Activated naive CD8-positive, alpha-beta T cell treated with anti-CD3 and anti-CD28 coated beads, Interleukin-2, amount 50 U/mL, for 24 hours (primary cell): ENCODE measurements around the gene DLG2.

Source experiments
- ATAC-seq: fragments of 150-1000 bp; cut with Tn5 transposase; one replicate; pipeline ENCODE4 v1.10.0; 2021
- DNase-seq: peaks from one replicate; pipeline ENCODE4 v3.0.0; 2021
- H3K27ac Mint-ChIP-seq: one replicate; pipeline ENCODE4 v1.8.0; 2021; ENCODE audit warnings: mild to moderate bottlenecking, mixed read lengths
- H3K27me3 Mint-ChIP-seq: one replicate; pipeline ENCODE4 v1.8.0; 2021; ENCODE audit warnings: mixed read lengths
- H3K36me3 Mint-ChIP-seq: one replicate; pipeline ENCODE4 v1.8.0; 2021; ENCODE audit warnings: low read depth, mixed read lengths
- H3K4me1 Mint-ChIP-seq: one replicate; pipeline ENCODE4 v1.8.0; 2021; ENCODE audit warnings: mixed read lengths
- H3K4me3 Mint-ChIP-seq: one replicate; pipeline ENCODE4 v1.8.0; 2021; ENCODE audit warnings: mild to moderate bottlenecking, moderate library complexity, mixed read lengths
- H3K9me3 Mint-ChIP-seq: one replicate; pipeline ENCODE4 v1.8.0; 2021; ENCODE audit warnings: mixed read lengths

The DLG2 gene

DNA sequence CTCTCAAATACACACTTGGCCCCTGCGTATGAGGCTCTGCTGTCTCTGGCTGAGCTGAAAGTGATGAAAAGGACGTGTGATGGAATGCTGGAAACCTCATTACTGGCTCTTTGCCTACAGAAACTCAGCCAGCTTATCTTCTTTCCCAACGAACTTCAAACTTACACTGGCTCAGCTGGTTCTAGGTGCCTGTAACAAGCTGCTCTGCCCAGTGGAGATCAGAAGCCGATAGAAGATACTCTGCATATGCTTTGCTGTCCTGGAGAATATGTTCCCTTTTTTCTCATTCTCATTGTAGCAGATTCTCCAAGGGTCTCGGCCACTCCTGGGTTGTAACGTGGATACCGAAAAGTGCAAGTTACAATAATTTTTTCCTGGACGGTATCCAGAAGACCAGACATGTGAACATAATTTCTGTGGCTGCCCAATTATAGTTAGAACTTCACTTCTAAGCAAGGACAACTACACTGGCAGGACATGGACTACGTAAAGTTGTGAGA, 1935.6 kb downstream of the DLG2 start:
- Mint-ChIP-seq H3K27me3 (peaks cover 7% of the 10 kb centered on the region), H3K9me3 (peaks cover 4% of the 10 kb centered on the region), H3K4me1 (no peaks in the 10 kb centered on the region), H3K4me3 (no peak overlapping the region), H3K36me3 (no peaks in the 10 kb centered on the region), H3K27ac (no peak overlapping the region)
- DNase-seq (no peak), ATAC-seq (no peak)

- Mint-ChIP-seq H3K9me3 (peaks cover 4% of the 10 kb centered on the region), H3K4me1 (no peaks in the 10 kb centered on the region), H3K4me3 (no peak overlapping the region), H3K36me3 (no peaks in the 10 kb centered on the region), H3K27me3 (peaks cover 6% of the 10 kb centered on the region), H3K27ac (no peak overlapping the region)
- peak; percentile 24 for ATAC-seq
- DNase-seq: no peak
These were observed 1937.9 kb downstream of the DLG2 start for GRCh38 chr11:83689144-83689780.

GRCh38 chr11:83687787-83688186, 1939.4 kb downstream of the DLG2 start:
- no peak for DNase-seq

GRCh38 chr11:83685730-83686129, 1941.4 kb downstream of the DLG2 start:
- no peak overlapping the region for H3K27ac Mint-ChIP-seq
- no peak for DNase-seq
- no peak for ATAC-seq
- H3K4me1 Mint-ChIP-seq: no peaks in the 10 kb centered on the region
- H3K9me3 Mint-ChIP-seq: peaks cover 4% of the 10 kb centered on the region
- H3K27me3 Mint-ChIP-seq: peaks cover 6% of the 10 kb centered on the region
- no peaks in the 10 kb centered on the region for H3K36me3 Mint-ChIP-seq
- H3K4me3 Mint-ChIP-seq: no peak overlapping the region

More at GRCh38 chr11:83687787-83688186, 1939.4 kb downstream of the DLG2 start:
- Mint-ChIP-seq H3K4me1 (no peaks in the 10 kb centered on the region), H3K27ac (no peak overlapping the region), H3K27me3 (peaks cover 6% of the 10 kb centered on the region), H3K9me3 (peaks cover 4% of the 10 kb centered on the region), H3K4me3 (no peak overlapping the region), H3K36me3 (no peaks in the 10 kb centered on the region)
- no peak for ATAC-seq

DNA sequence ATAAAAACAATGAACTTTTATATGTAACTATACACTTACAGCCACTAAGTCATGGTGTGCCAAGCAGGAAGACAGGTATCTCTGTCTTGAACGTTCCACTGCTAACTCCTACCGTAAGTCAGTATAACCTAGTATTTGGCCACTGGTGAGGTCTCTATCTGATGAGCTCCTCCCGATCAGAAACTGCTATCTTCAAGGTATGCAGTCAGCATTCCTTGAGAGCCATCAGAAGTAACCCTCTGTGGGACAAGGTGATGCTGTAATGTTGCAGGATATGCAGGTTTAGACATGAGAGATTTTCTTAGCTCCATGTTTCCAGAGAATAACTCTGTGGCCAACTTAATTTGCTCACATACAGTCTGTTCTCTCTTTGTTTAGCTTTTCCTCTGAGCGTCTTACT, 1943.1 kb downstream of the DLG2 start:
- ATAC-seq (no peak), DNase-seq (no peak)
- Mint-ChIP-seq H3K27ac (no peak overlapping the region), H3K4me1 (no peaks in the 10 kb centered on the region), H3K4me3 (no peak overlapping the region), H3K27me3 (peaks cover 6% of the 10 kb centered on the region), H3K9me3 (peaks cover 4% of the 10 kb centered on the region), H3K36me3 (no peaks in the 10 kb centered on the region)

- H3K4me1 Mint-ChIP-seq: no peaks in the 10 kb centered on the region
- H3K4me3 Mint-ChIP-seq: no peak overlapping the region
- no peak for DNase-seq
- H3K9me3 Mint-ChIP-seq: no peaks in the 10 kb centered on the region
- H3K27ac Mint-ChIP-seq: no peak overlapping the region
- peaks cover under 1% of the 10 kb centered on the region for H3K27me3 Mint-ChIP-seq
- no peak for ATAC-seq
- no peaks in the 10 kb centered on the region for H3K36me3 Mint-ChIP-seq
These were observed 1944.6 kb downstream of the DLG2 start for GRCh38 chr11:83682611-83682973.

DNA sequence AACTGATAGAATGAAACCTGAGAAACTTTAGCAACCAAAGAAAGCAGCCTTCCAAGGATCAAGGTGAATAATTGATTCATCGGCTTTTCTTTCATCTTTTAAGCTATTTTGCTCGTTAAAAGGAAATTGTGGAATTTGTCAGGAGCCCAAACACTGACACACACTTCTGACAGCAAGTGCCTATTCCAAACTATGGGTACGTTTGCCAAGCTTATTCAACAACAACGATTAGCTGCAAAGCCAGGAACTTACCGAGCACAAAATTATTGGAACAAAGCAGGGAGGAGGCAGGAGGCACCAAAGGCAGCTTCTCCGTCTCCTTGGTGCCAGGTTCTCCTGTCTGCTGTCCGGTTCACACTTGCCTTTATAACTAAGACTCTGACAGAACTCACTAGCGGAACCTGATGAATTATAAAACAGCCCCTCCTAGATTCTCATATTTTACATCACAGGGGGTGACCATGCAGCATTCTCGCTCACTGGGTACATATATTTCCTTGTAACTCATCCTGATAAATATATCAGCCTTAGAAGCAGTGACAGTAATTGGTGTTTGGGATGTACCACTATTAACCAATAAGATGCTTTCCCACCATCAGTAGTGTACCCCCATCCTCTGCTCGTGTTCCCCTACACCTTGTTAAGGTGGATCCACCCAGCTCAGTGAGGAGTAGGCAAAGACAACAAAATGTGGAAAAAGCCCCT, 1945.1 kb downstream of the DLG2 start:
- no peak for DNase-seq
- H3K4me3 Mint-ChIP-seq: no peak overlapping the region
- no peaks in the 10 kb centered on the region for H3K4me1 Mint-ChIP-seq
- ATAC-seq: no peak
- no peak overlapping the region for H3K27ac Mint-ChIP-seq
- H3K9me3 Mint-ChIP-seq: no peaks in the 10 kb centered on the region
- no peaks in the 10 kb centered on the region for H3K27me3 Mint-ChIP-seq
- no peaks in the 10 kb centered on the region for H3K36me3 Mint-ChIP-seq

- H3K27me3 Mint-ChIP-seq: no peaks in the 10 kb centered on the region
- H3K36me3 Mint-ChIP-seq: no peaks in the 10 kb centered on the region
- no peak for ATAC-seq
- DNase-seq: no peak
- H3K4me3 Mint-ChIP-seq: no peak overlapping the region
- no peaks in the 10 kb centered on the region for H3K4me1 Mint-ChIP-seq
- H3K9me3 Mint-ChIP-seq: no peaks in the 10 kb centered on the region
- H3K27ac Mint-ChIP-seq: no peak overlapping the region
These were observed 1945.9 kb downstream of the DLG2 start for GRCh38 chr11:83681031-83681781.

DNA sequence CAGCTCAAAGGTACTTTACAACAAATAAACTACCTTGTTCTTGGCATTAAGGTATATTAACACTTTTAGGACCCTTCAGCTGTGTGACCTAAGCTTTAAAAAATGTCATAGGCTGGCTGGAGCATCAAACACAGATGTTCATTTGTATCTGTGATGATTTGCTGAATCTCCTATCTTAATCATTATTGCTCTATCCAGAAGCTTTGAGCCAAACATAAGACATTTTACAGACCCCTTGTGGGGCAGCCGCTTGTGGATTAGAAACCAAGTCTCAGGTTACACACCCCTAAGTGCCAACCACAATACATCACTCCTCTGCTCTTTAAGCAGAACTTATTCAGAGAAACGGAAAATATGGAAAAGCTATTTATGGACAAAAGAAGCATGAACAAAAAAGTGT, 1946.8 kb downstream of the DLG2 start:
- Mint-ChIP-seq H3K27ac (no peak overlapping the region), H3K9me3 (no peaks in the 10 kb centered on the region), H3K36me3 (no peaks in the 10 kb centered on the region), H3K4me1 (no peaks in the 10 kb centered on the region), H3K27me3 (no peaks in the 10 kb centered on the region), H3K4me3 (no peak overlapping the region)
- ATAC-seq: no peak
- no peak for DNase-seq

DNA sequence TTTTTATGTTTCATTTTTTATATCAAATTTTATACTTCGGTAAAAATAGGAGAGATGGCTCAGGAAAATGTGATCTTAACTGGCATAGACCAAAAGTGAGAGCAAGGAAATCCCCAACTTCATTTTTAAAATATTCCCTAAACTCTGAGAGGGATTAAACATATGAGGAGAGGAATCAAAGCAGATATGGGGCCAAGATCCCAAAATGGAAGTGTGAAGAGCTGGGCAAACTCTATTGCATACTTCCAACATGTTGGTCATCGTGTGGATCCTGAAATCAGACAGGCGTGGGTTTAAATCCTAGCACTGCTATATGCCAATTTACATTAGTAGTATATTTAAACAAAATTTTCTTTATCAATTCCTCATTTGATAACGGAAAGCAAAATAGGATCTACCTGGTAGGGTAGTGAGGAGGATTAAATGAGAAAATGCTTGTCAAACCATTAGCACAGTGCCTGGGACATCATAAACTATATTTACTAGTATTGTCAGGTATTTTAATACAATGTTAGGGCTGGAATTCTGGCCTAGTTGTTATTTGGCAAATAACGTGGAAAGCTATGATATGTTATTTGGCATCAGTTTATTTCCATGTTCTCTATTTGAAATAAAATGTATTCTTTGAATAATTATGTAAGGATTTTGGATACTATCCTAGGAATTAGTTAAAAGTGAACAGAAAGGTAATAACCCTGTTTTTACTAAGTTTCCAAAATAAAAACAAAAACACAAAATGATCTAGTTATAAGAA, 1948.1 kb downstream of the DLG2 start:
- H3K36me3 Mint-ChIP-seq: no peaks in the 10 kb centered on the region
- H3K27ac Mint-ChIP-seq: no peak overlapping the region
- no peak for ATAC-seq
- DNase-seq: no peak
- H3K4me3 Mint-ChIP-seq: no peak overlapping the region
- H3K9me3 Mint-ChIP-seq: no peaks in the 10 kb centered on the region
- H3K4me1 Mint-ChIP-seq: no peaks in the 10 kb centered on the region
- H3K27me3 Mint-ChIP-seq: no peaks in the 10 kb centered on the region

DNA sequence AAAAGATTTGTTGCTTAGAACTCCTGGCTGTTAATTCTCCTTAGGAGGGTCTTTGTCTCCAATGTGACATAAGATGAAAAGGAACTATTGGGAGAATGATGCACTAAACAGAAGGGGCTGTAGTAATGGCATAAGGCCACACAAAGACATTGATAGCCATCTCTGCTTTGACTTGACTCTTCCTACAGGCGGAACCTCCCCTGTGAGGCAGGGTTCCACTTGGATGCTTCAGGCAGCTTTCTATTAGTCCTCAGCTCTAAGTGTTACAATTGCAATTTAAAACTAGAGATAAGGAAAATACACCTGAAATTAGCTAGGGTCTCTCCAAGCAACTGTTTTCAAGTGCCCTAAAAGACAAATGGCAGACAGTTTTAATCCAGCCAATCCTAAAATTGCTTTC, 1949.4 kb downstream of the DLG2 start:
- no peak for ATAC-seq

GRCh38 chr11:83676056-83676601, 1951.0 kb downstream of the DLG2 start:
- no peak for ATAC-seq
- H3K27ac Mint-ChIP-seq: no peak overlapping the region
- no peak for DNase-seq
- no peaks in the 10 kb centered on the region for H3K4me1 Mint-ChIP-seq
- no peaks in the 10 kb centered on the region for H3K9me3 Mint-ChIP-seq
- H3K4me3 Mint-ChIP-seq: no peak overlapping the region
- peaks cover 2% of the 10 kb centered on the region for H3K27me3 Mint-ChIP-seq
- no peaks in the 10 kb centered on the region for H3K36me3 Mint-ChIP-seq

More for the DNA sequence above, 1949.4 kb downstream of the DLG2 start:
- no peaks in the 10 kb centered on the region for H3K4me1 Mint-ChIP-seq
- H3K36me3 Mint-ChIP-seq: no peaks in the 10 kb centered on the region
- no peak overlapping the region for H3K27ac Mint-ChIP-seq
- DNase-seq: no peak
- no peaks in the 10 kb centered on the region for H3K9me3 Mint-ChIP-seq
- no peaks in the 10 kb centered on the region for H3K27me3 Mint-ChIP-seq
- no peak overlapping the region for H3K4me3 Mint-ChIP-seq

- ATAC-seq (no peak), DNase-seq (no peak)
- Mint-ChIP-seq H3K27me3 (peaks cover 2% of the 10 kb centered on the region), H3K27ac (no peak overlapping the region), H3K4me3 (no peak overlapping the region), H3K9me3 (no peaks in the 10 kb centered on the region), H3K4me1 (no peaks in the 10 kb centered on the region), H3K36me3 (no peaks in the 10 kb centered on the region)
These were observed 1952.8 kb downstream of the DLG2 start for GRCh38 chr11:83674102-83674896.
